ENCODE results near the gene NRXN3. TPM values are rescaled to one million over a fixed set of nuclear protein-coding genes. Genes with fewer than 3 reads are reported as not detected.

Gene NRXN3
- total RNA-seq, 1 experiment from 2014 or later = not detected

- no peak for TF ChIP-seq CTCF (IDR thresholded peaks at IDR 0.05; ENCODE audit: unreplicated experiment)
- Mint-ChIP-seq H3K4me3 (ENCODE audit: low read depth, unreplicated experiment) (no peak overlapping the region), H3K4me1 (ENCODE audit: low read depth, unreplicated experiment) (no peaks in the 10 kb centered on the region), H3K36me3 (ENCODE audit: insufficient read depth, unreplicated experiment) (no peaks in the 10 kb centered on the region), H3K9me3 (ENCODE audit: low read depth, unreplicated experiment) (peaks cover 3% of the 10 kb centered on the region), H3K27me3 (ENCODE audit: unreplicated experiment) (no peaks in the 10 kb centered on the region), H3K27ac (ENCODE audit: unreplicated experiment) (no peak overlapping the region)
- intact Hi-C loops (cut with micrococcal nuclease; ENCODE audit: unreplicated experiment) = no loop called here
- no peak for DNase-seq
- BruUV-seq (replicated peaks) = no TSS peak
- CTCF ChIA-PET = no interaction called here
Measured at GRCh38 chr14:79287976-79288375, 1117.8 kb downstream of the NRXN3 start.

GRCh38 chr14:79293482-79294177, 1123.5 kb downstream of the NRXN3 start:
- no TSS peak for BruUV-seq (replicated peaks)
- Mint-ChIP-seq H3K4me1 (ENCODE audit: low read depth, unreplicated experiment) (no peaks in the 10 kb centered on the region), H3K27ac (ENCODE audit: unreplicated experiment) (no peak overlapping the region), H3K27me3 (ENCODE audit: unreplicated experiment) (no peaks in the 10 kb centered on the region), H3K36me3 (ENCODE audit: insufficient read depth, unreplicated experiment) (no peaks in the 10 kb centered on the region), H3K9me3 (ENCODE audit: low read depth, unreplicated experiment) (peaks cover 9% of the 10 kb centered on the region), H3K4me3 (ENCODE audit: low read depth, unreplicated experiment) (no peak overlapping the region)
- TF ChIP-seq CTCF (IDR thresholded peaks at IDR 0.05; ENCODE audit: unreplicated experiment) = no peak
- CTCF ChIA-PET = interaction anchor here (0.7 kb wide), 1 partner anchor 144 kb away, joined by 3 read pairs; no protein-coding TSS in a partner anchor
- intact Hi-C loops (cut with micrococcal nuclease; ENCODE audit: unreplicated experiment) = no loop called here
- no peak for DNase-seq

- H3K27me3 Mint-ChIP-seq (ENCODE audit: unreplicated experiment) = no peaks in the 10 kb centered on the region
- no peaks in the 10 kb centered on the region for H3K4me1 Mint-ChIP-seq (ENCODE audit: low read depth, unreplicated experiment)
- H3K4me3 Mint-ChIP-seq (ENCODE audit: low read depth, unreplicated experiment) = no peak overlapping the region
- H3K36me3 Mint-ChIP-seq (ENCODE audit: insufficient read depth, unreplicated experiment) = no peaks in the 10 kb centered on the region
- H3K27ac Mint-ChIP-seq (ENCODE audit: unreplicated experiment) = no peak overlapping the region
- BruUV-seq (replicated peaks) = no TSS peak
- peaks cover 9% of the 10 kb centered on the region for H3K9me3 Mint-ChIP-seq (ENCODE audit: low read depth, unreplicated experiment)
- intact Hi-C loops (cut with micrococcal nuclease; ENCODE audit: unreplicated experiment) = no loop called here
- CTCF ChIA-PET = no interaction called here
- DNase-seq = no peak
- no peak for TF ChIP-seq CTCF (IDR thresholded peaks at IDR 0.05; ENCODE audit: unreplicated experiment)
Measured at GRCh38 chr14:79294499-79294898, 1124.3 kb downstream of the NRXN3 start.

GRCh38 chr14:79295385-79295784, 1125.2 kb downstream of the NRXN3 start:
- no peak for DNase-seq
- no peaks in the 10 kb centered on the region for H3K27me3 Mint-ChIP-seq (ENCODE audit: unreplicated experiment)
- BruUV-seq (replicated peaks) = no TSS peak
- no peak for TF ChIP-seq CTCF (IDR thresholded peaks at IDR 0.05; ENCODE audit: unreplicated experiment)
- intact Hi-C loops (cut with micrococcal nuclease; ENCODE audit: unreplicated experiment) = no loop called here
- CTCF ChIA-PET = no interaction called here
- H3K36me3 Mint-ChIP-seq (ENCODE audit: insufficient read depth, unreplicated experiment) = no peaks in the 10 kb centered on the region
- no peak overlapping the region for H3K4me3 Mint-ChIP-seq (ENCODE audit: low read depth, unreplicated experiment)
- H3K4me1 Mint-ChIP-seq (ENCODE audit: low read depth, unreplicated experiment) = no peaks in the 10 kb centered on the region
- H3K27ac Mint-ChIP-seq (ENCODE audit: unreplicated experiment) = no peak overlapping the region
- H3K9me3 Mint-ChIP-seq (ENCODE audit: low read depth, unreplicated experiment) = peaks cover 7% of the 10 kb centered on the region
